Stimulated activated CD8-positive, alpha-beta memory T cell treated with anti-CD3 and anti-CD28 coated beads, Interleukin-4, amount 100 ng/mL, for 4 hours (primary cell): Measurements from ENCODE around the gene B2M.
A peak's percentile ranks its signal among the peaks of the same experiment; 100 is the strongest.
"Not testable (repeated sequence)": the region's sequence is repeated elsewhere in the genome, so short reads cannot be mapped to it uniquely, and the experiment has no call there.

Experiments used
- DNase-seq, 2 donors: peaks; one replicate each; pipeline ENCODE4 v3.0.0-alpha.2; 2020; ENCODE audit warnings: low read depth in 2 of 2, low spot score in 1 of 2

Gene B2M

GRCh38 chr15:44722011-44722410 is 10.7 kb downstream of the B2M start:
- no peak for DNase-seq

- DNase-seq = no peak
These were observed 14.8 kb downstream of the B2M start for GRCh38 chr15:44726136-44726535.

- DNase-seq = no peak
These were observed 15.5 kb downstream of the B2M start for GRCh38 chr15:44726568-44727484.

GRCh38 chr15:44727485-44728231 is 16.3 kb downstream of the B2M start:
- DNase-seq = no peak

- not testable (repeated sequence) for DNase-seq
These were observed 16.9 kb downstream of the B2M start for GRCh38 chr15:44728232-44728575.

GRCh38 chr15:44728576-44729407 is 17.5 kb downstream of the B2M start:
- peak; percentile 94 to 97 for DNase-seq

- DNase-seq = no peak
These were observed 18.3 kb downstream of the B2M start for GRCh38 chr15:44729408-44730127.

- no peak for DNase-seq
These were observed 23.6 kb downstream of the B2M start for GRCh38 chr15:44734839-44735481.

GRCh38 chr15:44735482-44736180 is 24.3 kb downstream of the B2M start:
- no peak for DNase-seq

- no peak for DNase-seq
These were observed 25.0 kb downstream of the B2M start, which contains the start of gene TRIM69 for GRCh38 chr15:44736181-44736765. Gene TRIM69, plus strand, starts transcription at chr15:44736528. Its CDS starts 177 bp downstream, at chr15:44736705.

- no peak for DNase-seq
These were observed 27.1 kb downstream of the B2M start for GRCh38 chr15:44738340-44738984.

GRCh38 chr15:44739222-44739847 is 28.0 kb downstream of the B2M start:
- DNase-seq = not testable (repeated sequence)

GRCh38 chr15:44743454-44743853 is 32.1 kb downstream of the B2M start:
- not testable (repeated sequence) for DNase-seq

- no peak for DNase-seq
These were observed 42.0 kb downstream of the B2M start for GRCh38 chr15:44753345-44753744.

GRCh38 chr15:44763187-44763586 is 51.9 kb downstream of the B2M start:
- DNase-seq = no peak

- DNase-seq = no peak
These were observed 52.5 kb downstream of the B2M start for GRCh38 chr15:44763848-44764247.

- DNase-seq = no peak
These were observed 53.7 kb downstream of the B2M start for GRCh38 chr15:44765036-44765435.
